Activated CD4-positive, CD25-positive, alpha-beta regulatory T cell treated with anti-CD3 and anti-CD28 coated beads, Interleukin-2, amount 50 U/mL, for 72 hours (primary cell): ENCODE measurements around the gene SEC61G.

Experiments
- DNase-seq: peaks from one replicate; pipeline ENCODE4 v3.0.0; 2021

The SEC61G gene

GRCh38 chr7:54758702-54759592, at the start of gene SEC61G:
Gene SEC61G, minus strand, starts transcription at chr7:54759211. Its CDS starts 1,623 bp downstream, at chr7:54757588.
- DNase-seq = peak; percentile 94

GRCh38 chr7:54802841-54803240, 43.8 kb upstream of the SEC61G start:
- DNase-seq = no peak

DNA sequence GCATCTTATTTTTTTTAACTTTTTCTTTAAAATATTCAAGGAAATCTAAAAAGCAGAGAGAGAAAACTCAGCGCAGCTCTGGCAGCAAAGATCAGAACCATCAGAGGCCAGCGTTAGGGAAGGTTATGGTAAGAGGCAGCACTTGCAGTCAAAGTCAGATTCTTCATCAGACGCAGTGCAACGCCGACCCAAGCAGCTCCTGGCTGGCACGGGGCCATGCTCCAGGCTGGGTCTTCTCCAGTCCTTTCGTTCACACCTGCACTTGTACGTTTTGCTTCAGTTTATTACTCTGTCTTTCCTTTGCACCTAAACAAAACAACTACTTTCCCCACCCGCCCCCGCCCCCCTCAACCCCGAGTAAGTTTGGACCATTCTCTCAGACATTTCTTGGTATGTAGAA, 43.1 kb upstream of the SEC61G start:
- no peak for DNase-seq

DNA sequence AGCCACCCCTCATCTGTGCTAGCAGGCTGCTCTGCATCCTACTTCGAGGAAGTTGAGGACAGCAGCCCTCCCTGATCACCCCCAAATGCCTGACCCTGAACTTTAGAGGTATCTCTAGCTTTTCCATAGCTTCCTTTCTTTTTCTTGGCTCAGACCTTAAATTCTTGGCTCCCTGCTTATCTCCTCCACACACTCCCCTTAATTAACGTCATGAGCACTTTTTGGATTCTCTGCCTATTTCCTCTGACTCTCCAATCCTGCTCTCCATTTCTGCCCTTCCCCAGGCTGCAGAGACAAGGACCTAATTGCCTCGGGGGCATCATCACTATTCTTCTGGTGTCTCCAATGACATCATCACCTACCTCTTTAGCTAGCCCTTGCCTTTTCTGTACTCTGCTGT, 40.8 kb upstream of the SEC61G start:
- DNase-seq = no peak

DNA sequence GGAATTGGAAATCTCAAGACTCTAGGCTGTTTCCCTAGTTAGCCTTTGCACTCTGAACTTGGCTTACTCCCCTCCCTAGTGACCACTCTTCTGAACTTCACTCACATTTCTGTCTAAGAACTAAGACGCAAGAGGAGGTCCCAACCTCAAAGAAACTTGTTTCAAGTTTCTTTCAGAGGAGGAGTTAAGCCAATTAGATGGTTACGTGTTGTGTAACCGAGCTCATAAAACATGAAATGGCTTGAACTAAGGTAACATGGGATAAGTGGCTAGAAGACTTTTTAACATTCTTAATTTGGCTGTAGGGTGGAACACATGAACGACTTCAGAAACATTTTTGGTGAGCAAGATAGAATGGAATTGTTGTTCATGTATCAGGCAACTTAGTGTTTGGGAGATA, 39.5 kb upstream of the SEC61G start:
- no peak for DNase-seq

GRCh38 chr7:54796853-54797252, 37.8 kb upstream of the SEC61G start:
- DNase-seq = no peak

DNA sequence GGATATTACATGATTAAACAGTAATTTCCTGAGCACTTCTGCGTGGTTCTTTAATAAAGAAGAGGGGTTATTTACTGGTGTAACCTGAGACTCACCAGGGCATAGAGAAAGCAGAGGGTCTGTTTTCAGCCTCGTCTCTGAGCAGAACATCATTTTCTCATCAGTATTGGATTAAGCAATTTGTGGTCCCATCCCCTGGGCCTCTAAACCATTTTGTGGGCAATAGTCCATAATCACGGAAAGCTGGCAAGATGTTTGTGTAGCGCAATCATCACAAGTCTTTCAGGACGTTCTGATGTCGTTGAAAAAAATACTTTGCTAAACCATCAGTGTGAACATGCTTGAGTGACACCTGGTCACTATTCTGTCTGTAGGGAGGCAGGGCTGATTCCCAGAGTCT, 37.1 kb upstream of the SEC61G start:
- no peak for DNase-seq

- no peak for DNase-seq
Observed at GRCh38 chr7:54792383-54792782, 33.4 kb upstream of the SEC61G start.

DNA sequence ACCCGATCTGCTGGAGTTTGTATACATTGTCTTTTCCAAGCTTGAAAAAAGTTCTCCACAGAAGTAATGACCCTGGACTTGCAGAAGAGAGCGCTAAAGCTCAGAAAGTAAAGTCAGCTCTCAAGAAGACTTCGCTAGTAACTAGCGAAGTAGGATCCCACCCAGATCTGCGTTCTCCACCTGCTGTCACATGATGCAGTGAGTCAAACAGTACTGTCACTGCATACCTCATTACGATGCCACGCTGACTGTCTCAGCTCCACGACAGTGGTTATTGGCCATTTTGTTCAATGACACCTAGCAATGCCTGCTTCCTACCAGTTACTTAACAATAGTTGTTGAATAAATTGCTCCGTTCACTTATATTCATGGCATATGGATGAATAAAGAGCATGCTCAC, 29.7 kb upstream of the SEC61G start:
- DNase-seq = no peak

- no peak for DNase-seq
Observed at GRCh38 chr7:54785261-54785660, 26.2 kb upstream of the SEC61G start.

DNA sequence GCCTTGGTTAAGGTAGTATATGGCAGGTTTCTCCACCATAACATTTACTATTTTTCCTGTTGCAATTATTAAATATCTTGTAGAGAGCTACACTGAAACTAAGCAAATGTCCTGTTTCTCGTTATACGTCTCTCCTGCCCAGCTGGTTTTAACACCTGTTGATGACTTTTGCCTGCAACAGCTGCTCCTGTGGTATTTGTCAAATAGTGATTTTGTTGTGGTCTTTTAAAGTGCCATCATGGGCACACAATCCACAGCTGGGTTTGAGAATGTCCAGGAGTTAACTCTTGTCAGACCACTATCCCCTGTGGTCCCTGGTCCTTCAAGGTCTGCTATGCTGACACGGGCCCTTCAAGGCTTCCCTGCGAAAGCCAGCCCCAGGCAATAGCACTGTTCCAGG, 24.9 kb upstream of the SEC61G start:
- DNase-seq = no peak

DNA sequence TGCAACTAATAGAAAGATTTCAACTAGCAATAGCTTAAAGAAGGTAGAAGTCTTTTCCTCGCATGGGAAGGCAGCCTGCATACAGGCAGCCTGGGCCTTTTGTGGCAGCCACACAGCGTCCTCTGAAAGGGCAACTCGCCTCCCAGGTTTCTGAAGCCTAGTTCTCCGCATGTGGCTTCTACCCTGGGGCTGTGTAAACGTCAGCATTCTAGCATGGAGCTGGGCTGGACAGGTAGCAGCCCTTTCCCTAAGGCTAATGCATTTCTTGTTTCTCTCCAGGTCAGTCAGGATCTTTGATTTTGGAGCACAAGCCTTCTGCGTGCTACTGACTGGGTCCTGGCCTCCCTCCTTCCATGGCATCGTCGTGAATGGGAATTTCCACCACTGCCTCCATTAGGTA, 23.8 kb upstream of the SEC61G start:
- DNase-seq = no peak

- DNase-seq = no peak
Observed at GRCh38 chr7:54782314-54782713, 23.3 kb upstream of the SEC61G start.

GRCh38 chr7:54781134-54781920, 22.3 kb upstream of the SEC61G start:
- DNase-seq = no peak

GRCh38 chr7:54780490-54780889, 21.5 kb upstream of the SEC61G start:
- no peak for DNase-seq

- no peak for DNase-seq
Observed at GRCh38 chr7:54778696-54779540, 19.9 kb upstream of the SEC61G start.

DNA sequence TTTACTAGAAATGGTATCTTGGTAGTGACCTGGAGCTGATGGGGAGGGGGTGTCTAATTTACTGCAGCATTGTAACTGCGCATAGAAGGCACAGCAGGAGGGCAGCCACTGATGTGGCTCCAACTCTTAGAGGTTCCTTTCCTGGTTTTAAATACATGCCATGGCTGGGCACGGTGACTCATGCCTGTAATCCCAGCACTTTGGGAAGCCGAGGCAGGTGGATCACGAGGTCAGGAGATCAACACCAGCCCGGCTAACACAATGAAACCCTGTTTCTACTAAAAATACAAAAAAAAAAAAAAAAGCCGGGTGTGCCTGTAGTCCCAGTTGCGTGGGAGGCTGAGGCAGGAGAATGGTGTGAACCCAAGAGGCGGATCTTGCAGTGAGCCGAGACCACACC, 19.2 kb upstream of the SEC61G start:
- DNase-seq = no peak

DNA sequence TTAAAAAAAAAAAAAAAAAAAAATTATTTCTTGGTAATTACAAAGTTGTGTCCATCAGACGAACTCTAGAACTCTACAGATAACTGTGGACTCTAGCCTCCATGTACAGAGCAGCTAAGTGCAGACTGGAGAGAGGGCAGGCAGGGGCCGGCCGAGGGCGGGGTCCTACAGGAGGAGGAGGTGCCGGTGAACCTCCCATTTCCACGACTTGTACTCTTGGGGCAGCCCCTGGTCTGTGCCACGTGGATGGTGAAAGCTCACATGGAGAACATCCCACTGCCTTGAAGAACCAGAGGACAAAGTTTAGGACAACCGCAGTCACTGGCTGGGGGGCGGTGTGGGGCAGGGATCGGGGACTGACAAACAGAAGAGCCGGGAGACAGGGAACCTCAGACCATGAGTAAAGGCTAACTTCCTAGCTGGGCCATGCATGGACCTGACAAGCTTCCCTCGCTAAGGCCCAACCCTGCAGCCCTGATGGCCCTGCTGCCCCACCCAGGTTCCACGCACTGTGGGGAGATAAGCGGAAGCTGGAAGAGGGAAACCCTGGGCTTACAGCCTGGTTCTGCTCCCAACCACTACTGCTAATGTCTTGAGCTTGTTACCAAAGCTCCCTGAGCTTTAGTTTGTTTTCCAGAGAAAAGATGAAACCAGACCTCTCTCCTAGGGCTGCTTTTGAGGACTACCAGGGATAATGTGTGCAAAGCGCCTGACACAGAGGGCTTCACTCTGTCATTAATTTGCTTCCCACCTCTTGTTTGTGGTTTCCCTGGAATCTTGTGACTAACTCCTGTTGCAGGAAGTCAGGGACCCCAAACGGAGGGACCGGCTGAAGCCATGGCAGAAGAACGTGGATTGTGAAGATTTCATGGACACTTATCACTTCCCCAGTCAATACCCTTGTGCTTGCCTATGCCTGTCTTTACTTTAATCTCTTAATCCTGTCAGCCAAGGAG, 16.1 kb upstream of the SEC61G start:
- no peak for DNase-seq

- DNase-seq = peak; percentile 61
Observed at GRCh38 chr7:54773472-54774399, 14.7 kb upstream of the SEC61G start.

DNA sequence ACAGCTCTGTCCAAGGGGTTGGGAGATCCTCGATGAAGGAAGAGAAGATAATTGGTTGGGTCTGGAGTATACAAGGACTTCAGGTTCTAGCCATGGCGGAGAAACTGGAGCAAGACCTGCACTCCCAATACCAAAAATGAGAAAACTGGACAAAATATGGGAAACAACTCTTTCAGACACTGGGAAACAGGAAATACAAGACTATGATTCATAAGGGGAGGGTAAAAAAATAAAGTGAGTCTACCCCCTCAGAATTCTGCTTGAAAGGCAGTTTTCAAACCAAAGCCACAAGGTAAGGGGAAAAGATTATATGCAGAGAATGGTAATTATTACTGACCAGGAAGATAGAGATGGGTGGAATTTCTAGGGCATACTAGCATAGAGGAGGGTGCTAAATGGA, 10.2 kb upstream of the SEC61G start:
- no peak for DNase-seq

- DNase-seq = no peak
Observed at GRCh38 chr7:54764861-54765260, 5.8 kb upstream of the SEC61G start.
